GM12878 (cell line): ENCODE data around the gene BCAT1. TPM values are rescaled to one million over a fixed set of nuclear protein-coding genes. Genes with fewer than 3 reads are reported as not detected.
A peak's percentile ranks its signal among the peaks of the same experiment; 100 is the strongest.

Experiments used
- ATF2 ChIP-seq: IDR thresholded peaks from 2 replicates; pipeline ENCODE4 v1.6.1; 2012; ENCODE audit warnings: low read length, inconsistent platforms
- BMI1 ChIP-seq: fragments of 450-650 bp; IDR thresholded peaks from 2 replicates; pipeline ENCODE4 v1.6.1; 2016; ENCODE audit warnings: mild to moderate bottlenecking, moderate library complexity, borderline replicate concordance
- CREM ChIP-seq: IDR thresholded peaks from 2 replicates; pipeline ENCODE4 v1.6.1; 2014; ENCODE audit warnings: antibody characterized with exemption, low read depth
- EP300 ChIP-seq, 2 experiments: fragments of 150-350 bp in 1 of 2; IDR thresholded peaks; 2 replicates each; pipeline ENCODE4 v1.6.1; 2011 to 2012; ENCODE audit warnings: low read depth in 2 of 2, low read length in 2 of 2, borderline replicate concordance in 1 of 2, improper control_type of control experiment in 1 of 2, inconsistent platforms in 1 of 2; ENCODE audit not compliant: control insufficient read depth in 1 of 2
- KDM1A ChIP-seq: fragments of 200-600 bp; sonication (generic); IDR thresholded peaks from 2 replicates; pipeline ENCODE4 v1.6.1; 2016; ENCODE audit warnings: borderline replicate concordance
- LARP7 ChIP-seq: fragments of 450-650 bp; IDR thresholded peaks from 2 replicates; pipeline ENCODE4 v1.6.1; 2017; ENCODE audit warnings: mild to moderate bottlenecking
- MEF2A ChIP-seq: IDR thresholded peaks from 2 replicates; pipeline ENCODE4 v1.6.1; 2011; ENCODE audit warnings: low read depth, mild to moderate bottlenecking, low read length, moderate library complexity; ENCODE audit not compliant: insufficient read depth
- MXI1 ChIP-seq: fragments of 150-350 bp; IDR thresholded peaks from 2 replicates; pipeline ENCODE4 v1.6.1; 2011; ENCODE audit warnings: low read depth, mild to moderate bottlenecking, inconsistent platforms, low read length, improper control_type of control experiment
- MYB ChIP-seq: fragments of 150-350 bp; IDR thresholded peaks from 2 replicates; pipeline ENCODE4 v1.6.1; 2014; ENCODE audit warnings: mild to moderate bottlenecking, low read depth, low read length, borderline replicate concordance
- NKRF ChIP-seq: fragments of 450-650 bp; conservative IDR thresholded peaks from 2 replicates; pipeline ENCODE4 v1.6.1; 2017; ENCODE audit warnings: mild to moderate bottlenecking, moderate library complexity
- RB1 ChIP-seq: fragments of 450-650 bp; formaldehyde crosslinking; IDR thresholded peaks from 2 replicates; pipeline ENCODE4 v1.6.1; 2017; ENCODE audit warnings: mild to moderate bottlenecking, borderline replicate concordance
- RUNX3 ChIP-seq: IDR thresholded peaks from 2 replicates; pipeline ENCODE4 v1.6.1; 2012; ENCODE audit warnings: low read length, inconsistent platforms
- SIN3A ChIP-seq: IDR thresholded peaks from 2 replicates; pipeline ENCODE4 v1.6.1; 2012; ENCODE audit warnings: low read depth, low read length, improper control_type of control experiment
- SMAD1 ChIP-seq: fragments of 450-650 bp; IDR thresholded peaks from 2 replicates; pipeline ENCODE4 v1.6.1; 2018; ENCODE audit warnings: mild to moderate bottlenecking, low read depth; ENCODE audit not compliant: partially characterized antibody
- TCF12 ChIP-seq: IDR thresholded peaks from 2 replicates; pipeline ENCODE4 v1.6.1; 2011; ENCODE audit warnings: low read depth, mild to moderate bottlenecking, low read length
- ZBTB11 ChIP-seq: fragments of 450-650 bp; formaldehyde crosslinking; IDR thresholded peaks from 2 replicates; pipeline ENCODE4 v1.5.0; 2022; ENCODE audit warnings: mild to moderate bottlenecking, missing genetic modification characterization
- ZNF274 ChIP-seq: IDR thresholded peaks from one replicate; pipeline ENCODE4 v1.8.0; 2011; ENCODE audit not compliant: insufficient read length, insufficient read depth
- ZSCAN29 ChIP-seq: fragments of 450-650 bp; IDR thresholded peaks from 2 replicates; pipeline ENCODE4 v1.6.1; 2017; ENCODE audit warnings: mild to moderate bottlenecking, moderate library complexity
- polyA plus RNA-seq, 11 experiments: library from polyadenylated mRNA; depleted of rRNA in 4 of 11; unstranded in 6 of 11; stranded (reverse) in 5 of 11; fragments of >200 nt; fragmentation: Nextera tagmentation in 4 of 11; fragmentation: Illumina TruSeq in 1 of 11; extraction: Ambion mirVana in 4 of 11; extraction: Trizol in 1 of 11; gene quantifications; 1 replicate in 1 of 11; 2 replicates in 10 of 11; pipeline versions ENCODE4 v1.2.1 to v1.2.3, GENCODE V29; 2011 to 2016; ENCODE audit warnings: inconsistent platforms in 2 of 11, missing spikeins in 2 of 11, low read depth in 1 of 11
- total RNA-seq, 4 experiments: library from RNA; depleted of rRNA in 3 of 4; stranded (reverse); fragments of >200 nt in 3 of 4; fragmentation: Illumina TruSeq in 1 of 4; extraction: Trizol in 1 of 4; gene quantifications; 2 replicates each; pipeline versions ENCODE4 v1.2.1 to v1.2.3, GENCODE V29; 2013 to 2021
- TF ChIP-seq, protein P1 (sequence below): fragments of 450-650 bp; IDR thresholded peaks from 2 replicates; pipeline ENCODE4 v1.6.1; 2014; ENCODE audit warnings: mild to moderate bottlenecking
- TF ChIP-seq, protein P2 (sequence below): fragments of 450-650 bp; IDR thresholded peaks from 2 replicates; pipeline ENCODE4 v1.6.1; 2017; ENCODE audit warnings: mild to moderate bottlenecking

The BCAT1 gene
- total and polyA plus RNA-seq, 10 of the 15 experiments (the other 5 are each of a cell fraction or from before 2014, with no cell fraction given), result 26.2 to 187 (median 81.9) TPM

DNA sequence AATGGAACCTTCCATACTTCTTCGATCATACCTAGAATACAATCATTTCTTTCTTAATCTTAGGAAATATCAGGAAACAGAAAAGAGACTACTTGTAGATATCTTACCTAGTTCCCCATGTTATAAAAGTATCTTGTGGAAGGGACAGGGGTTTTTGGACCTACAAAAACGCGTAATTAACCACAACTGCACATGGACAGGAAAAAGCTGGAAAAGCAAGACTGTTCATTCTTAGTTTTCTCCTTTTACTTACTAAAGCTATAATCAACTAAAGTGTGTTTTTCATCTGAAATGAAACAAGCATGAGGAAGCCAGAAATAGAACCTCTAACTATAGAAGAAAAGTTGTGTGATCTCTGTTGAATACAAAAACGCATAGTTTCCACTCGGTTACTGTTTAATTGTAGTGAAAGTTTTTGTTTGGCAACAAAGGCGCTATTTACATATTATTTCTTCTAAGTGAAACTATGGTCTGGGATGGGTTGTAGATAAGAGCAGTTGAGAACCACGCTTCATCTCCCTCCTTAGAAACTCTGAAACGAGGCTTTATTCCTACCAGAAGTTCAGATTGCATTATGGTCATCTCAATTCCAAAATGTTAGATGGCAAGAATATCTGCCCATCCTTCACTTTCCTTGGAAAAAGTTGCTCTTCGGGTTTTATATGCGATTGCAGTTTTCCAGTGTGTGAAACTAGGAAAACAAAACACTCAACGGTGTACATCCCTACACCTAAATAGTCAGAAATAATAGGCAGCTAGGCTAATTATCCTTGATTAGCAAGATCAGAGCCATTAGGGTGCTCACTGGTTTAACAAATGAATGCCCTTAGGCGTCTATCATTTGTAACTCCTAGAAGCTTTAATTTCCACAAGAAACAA, 1.1 kb downstream of the BCAT1 start (continued):
- TF ChIP-seq ZBTB11 (CRISPR knock-in tag) (no peak), EP300 (IDR thresholded peaks at IDR 0.05; ENCODE audit: borderline replicate concordance in 1 of 2, control insufficient read depth in 1 of 2, low read depth in 2 of 2, low read length in 2 of 2) (0 out of 4 replicates have a peak, but pooled peaks of 1 of the 2 experiments have one; percentile 25), ZSCAN29 (peak; percentile 16; the same call in 1 of the 2 replicates), MXI1 (no peak), KDM1A (no peak), MEF2A (peak; percentile 71), MYB (no peak), RUNX3 (peak; percentile 39; the same call in 1 of the 2 replicates), SIN3A (no peak), SMAD1 (peak; percentile 36), CREM (no peak), TCF12 (no peak), ATF2 (no peak), LARP7 (no peak), RB1 (no peak), BMI1 (no peak), ZNF274 (no peak), NKRF (0 out of 2 replicates have a peak, but pooled peaks have one; percentile 7)
- TF ChIP-seq, protein P1, sequence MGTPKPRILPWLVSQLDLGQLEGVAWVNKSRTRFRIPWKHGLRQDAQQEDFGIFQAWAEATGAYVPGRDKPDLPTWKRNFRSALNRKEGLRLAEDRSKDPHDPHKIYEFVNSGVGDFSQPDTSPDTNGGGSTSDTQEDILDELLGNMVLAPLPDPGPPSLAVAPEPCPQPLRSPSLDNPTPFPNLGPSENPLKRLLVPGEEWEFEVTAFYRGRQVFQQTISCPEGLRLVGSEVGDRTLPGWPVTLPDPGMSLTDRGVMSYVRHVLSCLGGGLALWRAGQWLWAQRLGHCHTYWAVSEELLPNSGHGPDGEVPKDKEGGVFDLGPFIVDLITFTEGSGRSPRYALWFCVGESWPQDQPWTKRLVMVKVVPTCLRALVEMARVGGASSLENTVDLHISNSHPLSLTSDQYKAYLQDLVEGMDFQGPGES, result no peak
- TF ChIP-seq, protein P2, sequence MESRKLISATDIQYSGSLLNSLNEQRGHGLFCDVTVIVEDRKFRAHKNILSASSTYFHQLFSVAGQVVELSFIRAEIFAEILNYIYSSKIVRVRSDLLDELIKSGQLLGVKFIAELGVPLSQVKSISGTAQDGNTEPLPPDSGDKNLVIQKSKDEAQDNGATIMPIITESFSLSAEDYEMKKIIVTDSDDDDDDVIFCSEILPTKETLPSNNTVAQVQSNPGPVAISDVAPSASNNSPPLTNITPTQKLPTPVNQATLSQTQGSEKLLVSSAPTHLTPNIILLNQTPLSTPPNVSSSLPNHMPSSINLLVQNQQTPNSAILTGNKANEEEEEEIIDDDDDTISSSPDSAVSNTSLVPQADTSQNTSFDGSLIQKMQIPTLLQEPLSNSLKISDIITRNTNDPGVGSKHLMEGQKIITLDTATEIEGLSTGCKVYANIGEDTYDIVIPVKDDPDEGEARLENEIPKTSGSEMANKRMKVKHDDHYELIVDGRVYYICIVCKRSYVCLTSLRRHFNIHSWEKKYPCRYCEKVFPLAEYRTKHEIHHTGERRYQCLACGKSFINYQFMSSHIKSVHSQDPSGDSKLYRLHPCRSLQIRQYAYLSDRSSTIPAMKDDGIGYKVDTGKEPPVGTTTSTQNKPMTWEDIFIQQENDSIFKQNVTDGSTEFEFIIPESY, result no peak
